HG03457 (cell line): ENCODE data around the gene SUCLG1.
"Not testable (repeated sequence)": the region's sequence is repeated elsewhere in the genome, so short reads cannot be mapped to it uniquely, and the experiment has no call there.

Experiments used
- ATAC-seq: cut with Tn5 transposase; IDR thresholded peaks from one replicate; pipeline ENCODE4 v1.9.1; 2021; ENCODE audit warnings: moderate number of reproducible peaks; ENCODE audit not compliant: unreplicated experiment

The SUCLG1 gene

GRCh38 chr2:84459018-84459943 lies at the start of gene SUCLG1:
Gene SUCLG1, minus strand, starts transcription at chr2:84459280. Its CDS starts 11 bp downstream, at chr2:84459269.
- ATAC-seq: peak; percentile 88

- no peak for ATAC-seq
These were observed 39.2 kb upstream of the SUCLG1 start for GRCh38 chr2:84498150-84498799.

GRCh38 chr2:84497285-84497684 lies 38.2 kb upstream of the SUCLG1 start:
- no peak for ATAC-seq

- no peak for ATAC-seq
These were observed 37.3 kb upstream of the SUCLG1 start for GRCh38 chr2:84496386-84496785.

GRCh38 chr2:84495539-84496146 lies 36.6 kb upstream of the SUCLG1 start:
- ATAC-seq: peak; percentile 71

- ATAC-seq: no peak
These were observed 35.0 kb upstream of the SUCLG1 start for GRCh38 chr2:84494070-84494469.

GRCh38 chr2:84493514-84493913 lies 34.4 kb upstream of the SUCLG1 start:
- ATAC-seq: no peak

GRCh38 chr2:84492571-84492970 lies 33.5 kb upstream of the SUCLG1 start:
- no peak for ATAC-seq

- ATAC-seq: no peak
These were observed 32.7 kb upstream of the SUCLG1 start for GRCh38 chr2:84491741-84492140.

GRCh38 chr2:84491256-84491655 lies 32.2 kb upstream of the SUCLG1 start:
- no peak for ATAC-seq

GRCh38 chr2:84487298-84487996 lies 28.4 kb upstream of the SUCLG1 start:
- ATAC-seq: no peak

- ATAC-seq: no peak
These were observed 27.5 kb upstream of the SUCLG1 start for GRCh38 chr2:84486441-84487115.

GRCh38 chr2:84483320-84483719 lies 24.2 kb upstream of the SUCLG1 start:
- ATAC-seq: no peak

GRCh38 chr2:84482603-84483002 lies 23.5 kb upstream of the SUCLG1 start:
- no peak for ATAC-seq

GRCh38 chr2:84481702-84482101 lies 22.6 kb upstream of the SUCLG1 start:
- ATAC-seq: no peak

GRCh38 chr2:84478867-84479266 lies 19.8 kb upstream of the SUCLG1 start:
- no peak for ATAC-seq

- ATAC-seq: no peak
These were observed 18.8 kb upstream of the SUCLG1 start for GRCh38 chr2:84477886-84478285.

- no peak for ATAC-seq
These were observed 15.1 kb upstream of the SUCLG1 start for GRCh38 chr2:84474176-84474575.

GRCh38 chr2:84472856-84473565 lies 13.9 kb upstream of the SUCLG1 start:
- ATAC-seq: no peak

- ATAC-seq: not testable (repeated sequence)
These were observed 13.3 kb upstream of the SUCLG1 start for GRCh38 chr2:84472423-84472822.
